ENCODE measurements around the gene GNG7.

Gene GNG7

DNA sequence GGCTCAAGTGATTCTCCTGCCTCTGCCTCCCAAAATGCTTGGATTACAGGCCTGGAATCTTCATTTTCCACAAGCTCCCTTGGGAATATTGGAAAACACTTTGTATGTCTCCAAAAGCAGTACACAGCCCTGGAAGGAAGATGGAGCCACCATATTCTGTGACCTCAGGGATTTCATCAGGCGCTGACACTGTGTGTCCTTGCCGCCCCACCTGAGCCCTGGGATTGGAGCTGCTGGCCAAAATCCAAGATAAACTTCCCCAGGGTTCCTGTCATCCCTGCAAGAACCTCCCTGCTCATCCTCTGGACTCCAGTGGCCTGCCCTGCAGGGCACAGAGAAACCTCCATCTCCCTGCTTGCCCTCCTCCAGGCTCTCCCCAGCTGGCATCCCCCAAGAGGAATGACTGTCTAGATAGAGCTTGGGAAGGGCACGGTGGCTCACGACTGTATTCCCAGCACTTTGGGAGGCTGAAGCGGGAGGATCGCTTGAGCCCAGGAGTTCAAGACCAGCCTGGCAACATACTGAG is 1.3 kb upstream of the GNG7 start:
- H3K4me3 ChIP-seq = no peak overlapping the region
- TF ChIP-seq, protein P1, sequence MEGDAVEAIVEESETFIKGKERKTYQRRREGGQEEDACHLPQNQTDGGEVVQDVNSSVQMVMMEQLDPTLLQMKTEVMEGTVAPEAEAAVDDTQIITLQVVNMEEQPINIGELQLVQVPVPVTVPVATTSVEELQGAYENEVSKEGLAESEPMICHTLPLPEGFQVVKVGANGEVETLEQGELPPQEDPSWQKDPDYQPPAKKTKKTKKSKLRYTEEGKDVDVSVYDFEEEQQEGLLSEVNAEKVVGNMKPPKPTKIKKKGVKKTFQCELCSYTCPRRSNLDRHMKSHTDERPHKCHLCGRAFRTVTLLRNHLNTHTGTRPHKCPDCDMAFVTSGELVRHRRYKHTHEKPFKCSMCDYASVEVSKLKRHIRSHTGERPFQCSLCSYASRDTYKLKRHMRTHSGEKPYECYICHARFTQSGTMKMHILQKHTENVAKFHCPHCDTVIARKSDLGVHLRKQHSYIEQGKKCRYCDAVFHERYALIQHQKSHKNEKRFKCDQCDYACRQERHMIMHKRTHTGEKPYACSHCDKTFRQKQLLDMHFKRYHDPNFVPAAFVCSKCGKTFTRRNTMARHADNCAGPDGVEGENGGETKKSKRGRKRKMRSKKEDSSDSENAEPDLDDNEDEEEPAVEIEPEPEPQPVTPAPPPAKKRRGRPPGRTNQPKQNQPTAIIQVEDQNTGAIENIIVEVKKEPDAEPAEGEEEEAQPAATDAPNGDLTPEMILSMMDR (IDR thresholded peaks at IDR 0.05) = no peak
- no peak for DNase-seq (ENCODE audit: low spot score)
- H3K27ac ChIP-seq = no peak overlapping the region

DNA sequence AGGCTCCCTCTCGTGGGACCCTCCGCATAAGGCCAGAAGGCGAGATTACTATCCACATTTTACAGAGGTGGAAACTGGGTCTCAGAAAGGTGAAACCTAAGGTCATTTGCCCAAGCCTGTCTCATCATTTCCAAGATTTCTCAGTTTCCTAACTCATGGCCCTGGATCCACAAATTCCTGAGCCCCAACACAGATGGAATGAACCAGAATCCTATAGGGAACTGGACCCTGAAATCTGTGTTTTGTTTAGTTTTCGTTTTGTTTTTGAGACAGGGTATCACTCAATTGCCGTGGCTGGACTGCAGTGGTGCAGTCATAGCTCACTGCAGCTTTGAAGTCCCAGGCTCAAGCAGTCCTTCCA is 563 bp upstream of the GNG7 start:
- H3K27ac ChIP-seq = no peak overlapping the region
- TF ChIP-seq, protein P1 (IDR thresholded peaks at IDR 0.05) = no peak
- H3K4me3 ChIP-seq = peak overlapping the region; percentile 68
- no peak for DNase-seq (ENCODE audit: low spot score)

DNA sequence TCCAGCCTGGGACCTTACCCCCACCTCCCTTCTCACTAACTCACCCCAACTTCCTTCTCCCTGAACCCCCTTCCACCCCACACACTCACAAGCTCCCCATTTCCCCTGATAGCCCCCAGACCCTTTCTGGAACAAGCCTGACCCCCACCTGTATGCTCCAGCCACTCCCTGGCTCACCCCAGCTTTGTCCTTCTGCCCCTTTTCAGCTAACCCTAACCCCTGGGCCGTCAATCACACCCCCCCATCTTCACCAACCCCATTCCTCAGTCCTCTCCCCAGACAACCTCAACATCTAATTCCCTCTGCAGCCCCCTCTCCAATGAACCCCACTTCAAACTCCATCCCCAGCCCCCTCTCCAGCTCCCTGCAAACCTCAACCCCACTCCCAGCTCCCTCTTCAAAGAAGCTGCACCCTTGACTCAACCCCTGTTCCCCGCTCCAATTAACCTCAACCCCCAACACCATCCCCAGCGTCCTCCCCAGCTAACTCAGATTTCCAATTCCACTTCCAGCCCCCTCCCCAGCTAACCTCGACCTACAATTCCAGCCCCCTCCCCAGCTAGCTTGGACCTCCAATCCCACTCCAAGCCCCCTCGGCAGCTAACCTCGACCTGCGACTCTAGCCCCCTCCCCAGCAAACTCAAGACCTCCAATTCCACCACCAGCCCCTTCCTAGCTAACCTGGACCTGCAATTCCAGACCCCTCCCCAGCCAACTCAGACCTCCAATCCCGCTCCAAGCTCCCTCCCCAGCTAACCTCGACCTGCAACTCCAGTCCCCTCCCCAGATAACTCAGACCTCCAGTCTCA is 929 bp downstream of the GNG7 start:
- DNase-seq (ENCODE audit: low spot score) = no peak
- TF ChIP-seq, protein P1 (IDR thresholded peaks at IDR 0.05) = no peak
- H3K4me3 ChIP-seq = peak overlapping the region; percentile 68
- no peak overlapping the region for H3K27ac ChIP-seq

DNA sequence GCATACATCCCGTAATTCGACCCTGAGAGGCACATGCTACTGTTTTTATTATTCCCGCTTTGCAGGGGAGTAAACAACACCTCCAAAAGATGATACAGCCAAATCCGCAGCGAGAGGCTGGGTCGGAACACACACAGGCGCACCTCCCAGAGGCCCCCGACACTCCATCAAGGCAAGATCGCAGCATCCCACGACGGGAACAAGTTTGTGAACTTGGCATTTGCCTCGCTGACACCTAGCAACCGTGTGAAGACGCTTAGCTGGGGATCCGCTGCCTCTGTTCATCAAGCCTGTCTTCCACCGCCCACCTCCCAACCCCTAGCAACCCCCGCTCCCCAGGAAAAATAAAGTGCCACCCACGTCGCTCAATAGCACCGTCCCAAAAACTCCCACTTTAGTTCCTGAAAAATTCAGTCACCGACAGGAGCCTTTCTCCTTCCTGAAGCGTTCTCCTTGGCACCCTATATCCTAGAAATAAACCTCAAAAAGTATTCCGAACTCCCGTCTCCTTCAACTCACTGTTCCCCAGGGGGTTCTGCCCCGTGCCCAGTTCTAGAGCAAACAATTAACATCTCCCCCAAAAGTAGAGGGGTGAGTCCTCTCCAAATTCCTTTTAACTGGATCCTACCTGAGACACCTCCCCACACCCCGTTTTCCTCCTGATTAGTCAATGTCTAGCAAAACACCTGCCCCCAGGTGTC is 1.7 kb downstream of the GNG7 start:
- TF ChIP-seq, protein P1 (IDR thresholded peaks at IDR 0.05) = no peak
- DNase-seq (ENCODE audit: low spot score) = no peak
- no peak overlapping the region for H3K27ac ChIP-seq
- no peak overlapping the region for H3K4me3 ChIP-seq

DNA sequence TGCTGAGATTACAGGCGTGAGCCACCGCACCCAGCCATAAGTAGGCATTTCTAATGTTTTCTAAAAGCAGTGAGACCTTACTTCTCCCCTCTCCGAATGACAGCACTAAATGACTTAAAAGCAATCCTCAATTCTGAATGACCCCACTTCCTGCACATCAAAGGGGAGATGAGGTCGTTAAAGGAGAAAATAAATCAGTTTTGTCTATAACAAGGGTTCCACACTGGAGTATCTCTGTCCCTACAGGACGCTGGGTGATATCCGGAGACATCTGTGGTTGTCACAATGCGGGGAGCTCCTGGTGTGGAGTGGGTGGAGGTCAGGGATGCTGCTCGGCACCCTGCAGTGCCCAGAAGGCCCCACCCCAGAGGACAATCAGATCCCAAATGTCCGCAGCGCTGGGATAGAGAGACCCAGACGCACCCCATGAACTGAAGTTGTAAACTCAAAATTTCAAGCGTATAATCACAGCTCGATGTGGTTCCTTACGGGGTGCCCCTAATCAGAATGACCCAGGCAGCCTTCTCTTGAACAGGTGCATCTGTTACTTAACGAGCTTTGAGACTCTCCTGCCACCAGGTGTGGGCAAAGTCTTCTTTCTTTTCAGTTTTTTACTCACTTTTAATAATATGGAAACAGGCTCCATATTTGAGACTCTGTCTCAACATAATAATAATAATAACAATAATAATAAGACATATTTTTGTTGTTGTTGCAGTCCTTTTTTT is 2.9 kb downstream of the GNG7 start:
- DNase-seq (ENCODE audit: low spot score) = no peak
- Histone ChIP-seq H3K4me3 (no peak overlapping the region), H3K27ac (no peak overlapping the region)
- TF ChIP-seq, protein P1 (IDR thresholded peaks at IDR 0.05) = no peak

DNA sequence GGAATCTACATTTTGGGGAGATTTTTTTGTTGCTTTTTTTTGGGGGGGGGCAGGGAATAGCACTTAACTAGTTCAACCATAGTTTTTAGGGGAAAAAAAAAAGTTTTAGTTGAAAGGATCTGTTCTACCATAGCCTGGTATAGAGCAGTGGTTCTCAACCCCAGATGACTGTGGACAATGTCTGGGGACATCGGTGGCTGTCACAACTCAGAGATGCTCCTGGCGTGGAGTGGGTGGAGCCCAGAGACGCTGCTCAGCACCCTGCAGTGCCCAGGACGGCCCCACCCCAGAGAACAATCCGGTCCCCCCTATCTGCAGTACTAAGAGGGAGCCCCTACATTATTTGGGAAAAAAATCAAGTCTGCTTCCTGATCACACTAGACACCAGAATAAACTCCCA is 8.3 kb downstream of the GNG7 start:
- Histone ChIP-seq H3K4me3 (no peak overlapping the region), H3K27ac (no peak overlapping the region)
- no peak for DNase-seq (ENCODE audit: low spot score)
- TF ChIP-seq, protein P1 (IDR thresholded peaks at IDR 0.05) = no peak

Data from coronary artery (tissue), 2 donors.